Measurements from ENCODE around the gene CHD6.

- TF ChIP-seq POLR2A (IDR thresholded peaks at IDR 0.05) (no peak), POLR2AphosphoS5 (IDR thresholded peaks at IDR 0.05) (no peak), EP300 (IDR thresholded peaks at IDR 0.05) (no peak)
- TF ChIP-seq, protein P1, sequence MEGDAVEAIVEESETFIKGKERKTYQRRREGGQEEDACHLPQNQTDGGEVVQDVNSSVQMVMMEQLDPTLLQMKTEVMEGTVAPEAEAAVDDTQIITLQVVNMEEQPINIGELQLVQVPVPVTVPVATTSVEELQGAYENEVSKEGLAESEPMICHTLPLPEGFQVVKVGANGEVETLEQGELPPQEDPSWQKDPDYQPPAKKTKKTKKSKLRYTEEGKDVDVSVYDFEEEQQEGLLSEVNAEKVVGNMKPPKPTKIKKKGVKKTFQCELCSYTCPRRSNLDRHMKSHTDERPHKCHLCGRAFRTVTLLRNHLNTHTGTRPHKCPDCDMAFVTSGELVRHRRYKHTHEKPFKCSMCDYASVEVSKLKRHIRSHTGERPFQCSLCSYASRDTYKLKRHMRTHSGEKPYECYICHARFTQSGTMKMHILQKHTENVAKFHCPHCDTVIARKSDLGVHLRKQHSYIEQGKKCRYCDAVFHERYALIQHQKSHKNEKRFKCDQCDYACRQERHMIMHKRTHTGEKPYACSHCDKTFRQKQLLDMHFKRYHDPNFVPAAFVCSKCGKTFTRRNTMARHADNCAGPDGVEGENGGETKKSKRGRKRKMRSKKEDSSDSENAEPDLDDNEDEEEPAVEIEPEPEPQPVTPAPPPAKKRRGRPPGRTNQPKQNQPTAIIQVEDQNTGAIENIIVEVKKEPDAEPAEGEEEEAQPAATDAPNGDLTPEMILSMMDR (IDR thresholded peaks at IDR 0.05): no peak
Observed at GRCh38 chr20:41408986-41409385, 209.2 kb downstream of the CHD6 start.
